H9 (cell line): ENCODE measurements around the gene CYP2W1. TPM values are rescaled to one million over a fixed set of nuclear protein-coding genes. Genes with fewer than 3 reads are reported as not detected.

Experiments
- DNase-seq: peaks from one replicate; pipeline ENCODE4 v3.0.0-alpha.2; 2017
- H2AFZ ChIP-seq: one replicate; pipeline ENCODE4 v1.6.1; 2013; ENCODE audit warnings: mild to moderate bottlenecking, low read length, control low read depth, moderate library complexity
- H2AK5ac ChIP-seq: 2 replicates; pipeline ENCODE4 v1.6.1; 2013; ENCODE audit warnings: low read length, control low read depth, mixed read lengths; ENCODE audit not compliant: insufficient read length
- H2BK120ac ChIP-seq: one replicate; pipeline ENCODE4 v1.6.1; 2013; ENCODE audit warnings: low read depth, mild to moderate bottlenecking, low read length, control low read depth, inconsistent platforms; ENCODE audit not compliant: poor library complexity, severe bottlenecking
- H2BK12ac ChIP-seq: 2 replicates; pipeline ENCODE4 v1.6.1; 2013; ENCODE audit warnings: low read length, control low read depth, mixed read lengths, low read depth; ENCODE audit not compliant: insufficient read length
- H2BK15ac ChIP-seq: 2 replicates; pipeline ENCODE4 v1.6.1; 2013; ENCODE audit warnings: low read depth, low read length, control low read depth
- H2BK20ac ChIP-seq: one replicate; pipeline ENCODE4 v1.6.1; 2013; ENCODE audit warnings: low read depth, mild to moderate bottlenecking, low read length, control low read depth, inconsistent platforms; ENCODE audit not compliant: poor library complexity, severe bottlenecking
- H2BK5ac ChIP-seq: 2 replicates; pipeline ENCODE4 v1.6.1; 2013; ENCODE audit warnings: low read length, control low read depth, mixed read lengths; ENCODE audit not compliant: insufficient read length
- H3K14ac ChIP-seq: 2 replicates; pipeline ENCODE4 v1.6.1; 2013; ENCODE audit warnings: low read length, control low read depth; ENCODE audit not compliant: insufficient read depth
- H3K18ac ChIP-seq: 2 replicates; pipeline ENCODE4 v1.6.1; 2013; ENCODE audit warnings: low read depth, mild to moderate bottlenecking, mixed read lengths, low read length, control low read depth; ENCODE audit not compliant: insufficient read length
- H3K23ac ChIP-seq: 2 replicates; pipeline ENCODE4 v1.6.1; 2013; ENCODE audit warnings: low read length, control low read depth, mixed read lengths, low read depth; ENCODE audit not compliant: insufficient read length
- H3K23me2 ChIP-seq: 2 replicates; pipeline ENCODE4 v1.6.1; 2013; ENCODE audit warnings: low read depth, mild to moderate bottlenecking, mixed read lengths, low read length, control low read depth; ENCODE audit not compliant: insufficient read length, poor library complexity, severe bottlenecking
- H3K27ac ChIP-seq: 2 replicates; pipeline ENCODE4 v1.5.1; 2013; ENCODE audit warnings: low read length, control low read depth, mixed read lengths, low read depth; ENCODE audit not compliant: insufficient read length
- H3K27me3 ChIP-seq: 2 replicates; pipeline ENCODE4 v1.6.1; 2013; ENCODE audit warnings: low read length, control low read depth, inconsistent platforms; ENCODE audit not compliant: insufficient read depth
- H3K4ac ChIP-seq: 2 replicates; pipeline ENCODE4 v1.6.1; 2013; ENCODE audit warnings: low read depth, mild to moderate bottlenecking, control low read depth, inconsistent platforms, low read length, moderate library complexity
- H3K4me1 ChIP-seq: 2 replicates; pipeline ENCODE4 v1.6.1; 2013; ENCODE audit warnings: low read length, control low read depth, inconsistent platforms; ENCODE audit not compliant: insufficient read depth
- H3K4me2 ChIP-seq: 2 replicates; pipeline ENCODE4 v1.6.1; 2013; ENCODE audit warnings: low read length, control low read depth, mixed read lengths; ENCODE audit not compliant: insufficient read length, insufficient read depth
- H3K56ac ChIP-seq: 2 replicates; pipeline ENCODE4 v1.6.1; 2013; ENCODE audit warnings: low read depth, mild to moderate bottlenecking, mixed read lengths, low read length, control low read depth; ENCODE audit not compliant: insufficient read length
- H3K79me1 ChIP-seq: 2 replicates; pipeline ENCODE4 v1.6.1; 2013; ENCODE audit warnings: low read depth, mild to moderate bottlenecking, moderate library complexity, low read length, control low read depth, inconsistent platforms; ENCODE audit not compliant: insufficient read depth, poor library complexity, severe bottlenecking
- H3K79me2 ChIP-seq: 2 replicates; pipeline ENCODE4 v1.6.1; 2013; ENCODE audit warnings: low read length, control low read depth, inconsistent platforms; ENCODE audit not compliant: insufficient read depth
- H3K9ac ChIP-seq: 2 replicates; pipeline ENCODE4 v1.6.1; 2013; ENCODE audit warnings: low read length, control low read depth, mixed read lengths; ENCODE audit not compliant: insufficient read length; ENCODE audit errors: extremely low read depth
- H3K9me3 ChIP-seq: one replicate; pipeline ENCODE4 v1.6.1; 2013; ENCODE audit warnings: low read depth, low read length, inconsistent platforms; ENCODE audit not compliant: control insufficient read depth
- H3T11ph ChIP-seq: one replicate; pipeline ENCODE4 v1.6.1; 2013; ENCODE audit warnings: mild to moderate bottlenecking, low read length, control low read depth, inconsistent platforms
- H4K20me1 ChIP-seq: one replicate; pipeline ENCODE4 v1.6.1; 2013; ENCODE audit not compliant: control insufficient read depth, insufficient read length, insufficient read depth
- H4K5ac ChIP-seq: 2 replicates; pipeline ENCODE4 v1.6.1; 2013; ENCODE audit warnings: low read depth, mild to moderate bottlenecking, mixed read lengths, low read length, control low read depth; ENCODE audit not compliant: insufficient read length
- H4K8ac ChIP-seq: replicated peaks from 2 replicates; pipeline ENCODE4 v1.6.1; 2013; ENCODE audit warnings: low read length, control low read depth, mixed read lengths, low read depth; ENCODE audit not compliant: insufficient read length
- H4K91ac ChIP-seq: 2 replicates; pipeline ENCODE4 v1.6.1; 2013; ENCODE audit warnings: low read depth, mild to moderate bottlenecking, moderate library complexity, mixed read lengths, low read length, control low read depth; ENCODE audit not compliant: insufficient read length
- H3K27ac Mint-ChIP-seq, 3 experiments: 2 replicates in 2 of 3; 3 replicates in 1 of 3; pipeline ENCODE4 v1.8.0; 2020 to 2021; ENCODE audit warnings: mixed read lengths in 3 of 3, mild to moderate bottlenecking in 1 of 3, moderate library complexity in 1 of 3
- H3K27me3 Mint-ChIP-seq: 2 replicates; pipeline ENCODE4 v1.8.0; 2021; ENCODE audit warnings: low read depth, mild to moderate bottlenecking, moderate library complexity, mixed read lengths
- H3K36me3 Mint-ChIP-seq, 3 experiments: 2 replicates in 2 of 3; 3 replicates in 1 of 3; pipeline ENCODE4 v1.8.0; 2020 to 2021; ENCODE audit warnings: low read depth in 3 of 3, mixed read lengths in 3 of 3; ENCODE audit not compliant: insufficient read depth in 1 of 3
- H3K4me1 Mint-ChIP-seq, 2 experiments: 2 replicates each; pipeline ENCODE4 v1.8.0; 2020; ENCODE audit warnings: mixed read lengths in 2 of 2
- H3K4me3 Mint-ChIP-seq, 2 experiments: 2 replicates in 1 of 2; 3 replicates in 1 of 2; pipeline ENCODE4 v1.8.0; 2020 to 2021; ENCODE audit warnings: mild to moderate bottlenecking in 2 of 2, mixed read lengths in 2 of 2, moderate library complexity in 1 of 2
- H3K9me3 Mint-ChIP-seq, 2 experiments: 2 replicates in 1 of 2; 3 replicates in 1 of 2; pipeline ENCODE4 v1.8.0; 2020; ENCODE audit warnings: mild to moderate bottlenecking in 2 of 2, mixed read lengths in 2 of 2, moderate library complexity in 1 of 2
- CTCF ChIP-seq: fragments of 200-600 bp; sonication (generic); conservative IDR thresholded peaks from 3 replicates; pipeline ENCODE4 v1.8.0; 2021; ENCODE audit warnings: antibody characterized with exemption, mild to moderate bottlenecking
- WGBS: extraction: QIAGEN DNeasy Blood & Tissue Kit; methylation state at CpG from one replicate; pipeline ENCODE4 v1.1.7; 2013; ENCODE audit warnings: missing lambda C conversion rate, low lambda C conversion rate, mixed read lengths; ENCODE audit not compliant: insufficient read length; ENCODE audit errors: extremely low coverage; 5-methylcytosine and 5-hydroxymethylcytosine counted together
- total RNA-seq: library from RNA; stranded (reverse); gene quantifications from 2 replicates; pipeline ENCODE4 v1.2.1, GENCODE V29; 2021

The CYP2W1 gene
- total RNA-seq, 1 experiment from 2014 or later, result not detected

GRCh38 chr7:970744-971143 is 12.2 kb upstream of the CYP2W1 start:
- H3K27me3 ChIP-seq, result no peaks in the 10 kb centered on the region
- H3K4me1 ChIP-seq, result no peaks in the 10 kb centered on the region
- H2BK120ac ChIP-seq, result no peak overlapping the region
- H3K79me2 ChIP-seq, result peaks cover 2% of the 10 kb centered on the region; the same call in 1 of the 2 replicates
- H3K27me3 Mint-ChIP-seq, result no peaks in the 10 kb centered on the region
- H3K56ac ChIP-seq, result no peak overlapping the region
- no peak overlapping the region for H2BK15ac ChIP-seq
- peaks cover 3% of the 10 kb centered on the region for H3K23me2 ChIP-seq
- H4K20me1 ChIP-seq, result no peaks in the 10 kb centered on the region
- H4K8ac ChIP-seq, result no peak overlapping the region
- H2BK12ac ChIP-seq, result no peak overlapping the region
- no CpG with 5 or more reads among the region's 6 CpGs for WGBS
- H3K18ac ChIP-seq, result no peak overlapping the region
- no peak overlapping the region for H3K14ac ChIP-seq
- no peak overlapping the region for H4K91ac ChIP-seq
- H3K4me2 ChIP-seq, result no peak overlapping the region
- no peak for TF ChIP-seq CTCF
- no peak overlapping the region for H2AK5ac ChIP-seq
- H3K36me3 Mint-ChIP-seq, result peaks cover 5 to 52% (median 51%) of the 10 kb centered on the region in 3 experiments; a peak in 6 of 7 replicates
- no peaks in the 10 kb centered on the region for H3K79me1 ChIP-seq
- no peaks in the 10 kb centered on the region for H3K9me3 Mint-ChIP-seq
- H3K27ac Mint-ChIP-seq, result peak overlapping the region in 1 of 3 experiments; percentile 41; a peak in 2 of 7 replicates
- H3K9me3 ChIP-seq, result no peaks in the 10 kb centered on the region
- no peak for DNase-seq
- H3T11ph ChIP-seq, result no peak overlapping the region
- no peak overlapping the region for H3K9ac ChIP-seq
- no peak overlapping the region for H3K27ac ChIP-seq
- H3K23ac ChIP-seq, result no peak overlapping the region
- peaks cover 4 to 10% of the 10 kb centered on the region in 2 experiments; a peak in 3 of 4 replicates for H3K4me1 Mint-ChIP-seq
- no peak overlapping the region for H4K5ac ChIP-seq
- no peak overlapping the region for H3K4me3 Mint-ChIP-seq
- no peak overlapping the region for H2BK20ac ChIP-seq
- no peak overlapping the region for H2AFZ ChIP-seq
- H3K4ac ChIP-seq, result no peak overlapping the region
- H2BK5ac ChIP-seq, result no peak overlapping the region
